NT2/D1 (cell line): ENCODE measurements around the gene BTG1.

Source experiments
- YY1 ChIP-seq: IDR thresholded peaks from 2 replicates; pipeline ENCODE4 v1.6.1; 2011; ENCODE audit not compliant: insufficient read length, insufficient read depth
- ZNF274 ChIP-seq: IDR thresholded peaks from 2 replicates; pipeline ENCODE4 v1.6.1; 2011; ENCODE audit warnings: mild to moderate bottlenecking, low read depth, low read length

- TF ChIP-seq ZNF274 = no peak
- no peak for TF ChIP-seq YY1
Measured at GRCh38 chr12:92111256-92111655, 34.4 kb downstream of the BTG1 start.
